Measurements from ENCODE around the gene LMO7. TPM values are rescaled to one million over a fixed set of nuclear protein-coding genes. Genes with fewer than 3 reads are reported as not detected.
A peak's percentile ranks its signal among the peaks of the same experiment; 100 is the strongest.

LMO7 gene
- total RNA-seq, 1 donor from 2014 or later, result 73.3 TPM

DNA sequence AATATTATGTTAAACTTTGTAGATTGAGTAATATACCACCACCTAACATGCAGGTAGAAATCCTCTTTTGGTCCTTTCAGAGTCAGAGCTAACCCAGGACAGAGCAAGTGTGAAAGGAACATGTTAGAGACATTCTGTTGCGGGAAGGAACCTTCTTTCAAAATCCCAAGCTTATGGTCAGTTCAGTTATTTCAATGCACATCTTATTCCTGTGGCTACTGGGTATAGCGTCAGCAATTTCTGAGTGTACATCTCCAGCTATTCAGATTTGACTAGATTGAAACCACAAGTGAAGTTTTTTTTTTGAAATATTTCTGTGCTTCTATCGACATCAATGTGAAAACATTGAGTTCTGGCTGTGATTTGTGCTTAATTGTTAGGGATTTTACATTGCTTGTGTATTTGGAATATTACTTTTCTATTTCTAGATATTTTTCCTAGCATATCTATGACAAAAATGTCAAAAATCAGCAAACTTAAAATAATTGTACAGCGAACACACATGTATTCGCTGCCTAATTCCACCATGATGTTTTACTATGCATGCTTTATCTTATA is 165.3 kb downstream of the LMO7 start:
- Mint-ChIP-seq H3K36me3 (peaks cover 28% of the 10 kb centered on the region), H3K4me1 (ENCODE audit: unreplicated experiment) (peaks cover 25% of the 10 kb centered on the region), H3K27ac (no peak overlapping the region), H3K27me3 (no peaks in the 10 kb centered on the region), H3K9me3 (no peaks in the 10 kb centered on the region), H3K4me3 (no peak overlapping the region)
- DNase-seq (ENCODE audit: extremely low spot score, unreplicated experiment), result no peak
- TF ChIP-seq, protein P1, sequence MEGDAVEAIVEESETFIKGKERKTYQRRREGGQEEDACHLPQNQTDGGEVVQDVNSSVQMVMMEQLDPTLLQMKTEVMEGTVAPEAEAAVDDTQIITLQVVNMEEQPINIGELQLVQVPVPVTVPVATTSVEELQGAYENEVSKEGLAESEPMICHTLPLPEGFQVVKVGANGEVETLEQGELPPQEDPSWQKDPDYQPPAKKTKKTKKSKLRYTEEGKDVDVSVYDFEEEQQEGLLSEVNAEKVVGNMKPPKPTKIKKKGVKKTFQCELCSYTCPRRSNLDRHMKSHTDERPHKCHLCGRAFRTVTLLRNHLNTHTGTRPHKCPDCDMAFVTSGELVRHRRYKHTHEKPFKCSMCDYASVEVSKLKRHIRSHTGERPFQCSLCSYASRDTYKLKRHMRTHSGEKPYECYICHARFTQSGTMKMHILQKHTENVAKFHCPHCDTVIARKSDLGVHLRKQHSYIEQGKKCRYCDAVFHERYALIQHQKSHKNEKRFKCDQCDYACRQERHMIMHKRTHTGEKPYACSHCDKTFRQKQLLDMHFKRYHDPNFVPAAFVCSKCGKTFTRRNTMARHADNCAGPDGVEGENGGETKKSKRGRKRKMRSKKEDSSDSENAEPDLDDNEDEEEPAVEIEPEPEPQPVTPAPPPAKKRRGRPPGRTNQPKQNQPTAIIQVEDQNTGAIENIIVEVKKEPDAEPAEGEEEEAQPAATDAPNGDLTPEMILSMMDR (conservative IDR thresholded peaks at IDR 0.05), result no peak

DNA sequence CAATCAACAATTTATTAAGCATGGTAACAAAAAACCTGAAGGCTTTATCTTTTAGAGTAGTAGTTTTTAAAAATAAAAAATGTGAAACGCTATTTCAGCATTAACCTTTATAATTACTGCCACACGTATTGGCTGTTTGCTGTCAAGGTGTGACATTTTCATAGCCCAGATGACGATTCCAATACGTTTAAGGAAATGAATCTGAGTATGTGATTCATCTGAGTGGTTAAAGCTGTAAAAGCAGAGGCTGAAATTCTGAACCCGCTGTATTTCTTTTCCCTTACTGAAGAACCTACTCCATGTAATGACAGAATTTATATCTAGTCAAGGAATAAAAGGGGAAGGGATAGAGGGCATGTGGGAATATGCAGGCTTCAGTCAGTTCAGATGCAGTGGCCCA is 166.0 kb downstream of the LMO7 start:
- H3K36me3 Mint-ChIP-seq, result peaks cover 23% of the 10 kb centered on the region
- no peaks in the 10 kb centered on the region for H3K27me3 Mint-ChIP-seq
- no peak for DNase-seq (ENCODE audit: extremely low spot score, unreplicated experiment)
- no peaks in the 10 kb centered on the region for H3K9me3 Mint-ChIP-seq
- H3K27ac Mint-ChIP-seq, result no peak overlapping the region
- H3K4me1 Mint-ChIP-seq (ENCODE audit: unreplicated experiment), result peaks cover 25% of the 10 kb centered on the region
- TF ChIP-seq, protein P1 (conservative IDR thresholded peaks at IDR 0.05), result no peak
- H3K4me3 Mint-ChIP-seq, result no peak overlapping the region

DNA sequence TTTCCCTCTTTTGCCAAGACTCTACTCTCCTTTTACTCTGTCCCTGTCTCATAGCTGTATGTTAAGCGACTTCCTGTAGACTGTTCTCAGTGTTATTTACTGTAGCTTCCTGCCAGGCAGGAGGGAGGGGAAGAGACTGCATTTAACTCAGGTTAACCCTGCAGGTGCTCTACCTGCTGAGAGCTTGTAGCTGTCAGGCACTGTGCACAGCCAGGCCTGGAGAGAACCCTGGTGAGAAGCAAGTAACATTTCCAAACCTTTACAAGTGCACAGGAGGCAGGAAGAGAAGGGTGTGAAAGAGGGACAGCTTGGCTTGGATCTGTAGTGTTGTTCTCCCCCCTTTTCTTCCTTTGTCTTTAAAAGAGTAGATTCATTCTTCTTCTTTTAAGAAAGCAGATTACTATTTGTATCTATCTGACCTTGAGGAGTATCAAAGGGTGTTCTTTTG is 167.1 kb downstream of the LMO7 start:
- Mint-ChIP-seq H3K4me1 (ENCODE audit: unreplicated experiment) (peaks cover 25% of the 10 kb centered on the region), H3K9me3 (no peaks in the 10 kb centered on the region), H3K27ac (peak overlapping the region; percentile 2), H3K36me3 (peaks cover 25% of the 10 kb centered on the region), H3K4me3 (no peak overlapping the region), H3K27me3 (no peaks in the 10 kb centered on the region)
- DNase-seq (ENCODE audit: extremely low spot score, unreplicated experiment), result no peak
- TF ChIP-seq, protein P1 (conservative IDR thresholded peaks at IDR 0.05), result no peak

DNA sequence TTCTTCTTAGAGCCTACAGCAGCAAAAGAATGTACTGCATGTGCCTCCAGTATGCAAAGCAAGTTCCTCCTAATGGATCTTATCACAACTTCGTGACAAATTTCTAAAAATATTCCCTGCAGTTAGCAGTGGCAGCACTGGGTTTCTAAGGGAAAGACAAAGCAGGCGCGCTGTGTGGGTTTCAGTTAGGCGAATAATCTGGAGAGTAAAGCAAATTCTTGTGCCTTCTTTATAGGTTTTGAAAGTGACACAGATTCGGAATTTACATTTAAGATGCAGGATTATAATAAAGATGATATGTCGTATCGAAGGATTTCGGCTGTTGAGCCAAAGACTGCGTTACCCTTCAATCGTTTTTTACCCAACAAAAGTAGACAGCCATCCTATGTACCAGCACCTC is 167.9 kb downstream of the LMO7 start:
- no peak overlapping the region for H3K4me3 Mint-ChIP-seq

DNA sequence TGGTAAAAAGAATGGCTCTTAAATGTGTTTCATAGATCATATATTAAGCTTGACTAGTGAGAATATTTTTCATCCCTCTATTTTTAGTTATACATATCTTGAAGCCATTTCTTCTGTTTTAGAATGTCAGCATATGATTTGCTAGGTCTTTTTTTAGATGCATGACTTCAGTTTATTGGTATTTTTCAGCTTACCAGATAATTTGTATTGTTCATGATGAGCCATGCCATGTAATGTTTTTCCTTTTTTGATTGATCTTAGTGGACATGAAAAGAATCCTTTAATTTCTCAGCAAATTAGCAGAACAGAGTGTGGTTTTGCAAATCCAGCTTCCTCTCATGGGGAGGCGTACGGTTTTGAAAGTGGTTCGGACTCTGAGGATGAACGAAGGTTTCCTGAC is 168.5 kb downstream of the LMO7 start:
- TF ChIP-seq, protein P1 (conservative IDR thresholded peaks at IDR 0.05), result no peak
- DNase-seq (ENCODE audit: extremely low spot score, unreplicated experiment), result no peak
- no peaks in the 10 kb centered on the region for H3K9me3 Mint-ChIP-seq
- H3K27ac Mint-ChIP-seq, result no peak overlapping the region
- H3K4me3 Mint-ChIP-seq, result no peak overlapping the region
- H3K27me3 Mint-ChIP-seq, result no peaks in the 10 kb centered on the region
- H3K36me3 Mint-ChIP-seq, result peaks cover 21% of the 10 kb centered on the region
- H3K4me1 Mint-ChIP-seq (ENCODE audit: unreplicated experiment), result peaks cover 25% of the 10 kb centered on the region

More for the DNA sequence above, 167.9 kb downstream of the LMO7 start:
- H3K36me3 Mint-ChIP-seq, result peaks cover 22% of the 10 kb centered on the region
- TF ChIP-seq, protein P1 (conservative IDR thresholded peaks at IDR 0.05), result no peak
- no peak overlapping the region for H3K27ac Mint-ChIP-seq
- no peak for DNase-seq (ENCODE audit: extremely low spot score, unreplicated experiment)
- no peaks in the 10 kb centered on the region for H3K27me3 Mint-ChIP-seq
- no peaks in the 10 kb centered on the region for H3K9me3 Mint-ChIP-seq
- peaks cover 25% of the 10 kb centered on the region for H3K4me1 Mint-ChIP-seq (ENCODE audit: unreplicated experiment)
